ENCODE data around the gene UNC5B.

DNA sequence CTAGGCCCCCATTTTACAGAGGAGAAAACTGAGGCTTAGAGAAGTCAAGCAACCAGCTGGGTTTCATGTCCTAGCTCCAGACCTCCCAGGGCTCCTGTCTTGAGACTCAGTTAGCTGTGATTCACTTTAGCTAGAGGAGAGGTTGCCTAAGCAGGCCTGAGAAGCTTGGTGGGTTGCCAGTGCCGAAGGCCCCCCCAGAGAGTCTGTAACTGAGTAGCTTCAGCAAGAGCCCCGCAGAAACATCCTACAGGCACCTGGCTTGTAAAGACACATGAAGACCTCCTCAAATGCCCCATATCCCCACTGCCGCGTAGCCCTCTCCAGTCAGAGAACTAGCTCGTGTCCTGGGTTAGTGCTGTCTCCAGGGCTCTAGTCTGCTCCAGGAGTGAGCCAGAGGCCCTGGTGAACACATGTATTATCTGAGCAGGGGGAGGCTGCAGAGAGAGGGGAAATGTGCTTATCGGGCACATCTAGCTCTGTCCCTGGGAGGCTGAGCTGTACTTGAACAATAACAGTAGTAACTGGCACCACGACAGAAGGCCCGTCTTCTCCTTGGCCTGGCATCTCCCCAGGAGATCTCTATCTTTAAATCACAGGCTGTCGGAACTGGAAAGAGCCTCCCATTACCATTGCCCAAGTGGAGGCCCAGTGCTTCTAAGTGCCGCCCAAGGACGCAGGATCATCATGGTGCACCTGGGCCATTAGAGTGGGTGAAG lies 28.9 kb downstream of the UNC5B start:
- no peak for TF ChIP-seq EZH2 (IDR thresholded peaks at IDR 0.05; ENCODE audit: insufficient read depth, poor library complexity, severe bottlenecking)
- no peak for TF ChIP-seq EZH2phosphoT487 (IDR thresholded peaks at IDR 0.05; ENCODE audit: insufficient read depth, low read depth)
